Measurements from ENCODE around the gene TP53BP1.

The TP53BP1 gene

GRCh38 chr15:43441316-43441715, 51.6 kb downstream of the TP53BP1 start:
- peak overlapping the region; percentile 74 for H3K27ac ChIP-seq
- H3K36me3 ChIP-seq (ENCODE audit: insufficient read depth), result no peaks in the 10 kb centered on the region
- peaks cover 27% of the 10 kb centered on the region for H3K4me1 ChIP-seq (ENCODE audit: low read depth, poor library complexity, severe bottlenecking)
- H4K20me1 ChIP-seq (ENCODE audit: insufficient read depth), result no peaks in the 10 kb centered on the region
- H3K9ac ChIP-seq, result peak overlapping the region; percentile 36; the same call in 1 of the 2 replicates
- H2AFZ ChIP-seq (ENCODE audit: low read depth), result no peak overlapping the region
- no peak for TF ChIP-seq CTCF (conservative IDR thresholded peaks at IDR 0.05; ENCODE audit: low read depth, low read length)
- H3K4me2 ChIP-seq, result peak overlapping the region; percentile 11; the same call in 1 of the 2 replicates
- no peaks in the 10 kb centered on the region for H3K79me2 ChIP-seq (ENCODE audit: insufficient read depth, low read depth)
- H3K27me3 ChIP-seq (ENCODE audit: insufficient read depth, low read depth), result no peaks in the 10 kb centered on the region
- H3K4me3 ChIP-seq (IDR thresholded peaks at IDR 0.05; ENCODE audit: insufficient read depth, low read depth, low read length), result no peak overlapping the region

GRCh38 chr15:43440721-43441281, 52.2 kb downstream of the TP53BP1 start:
- H3K4me3 ChIP-seq (IDR thresholded peaks at IDR 0.05; ENCODE audit: insufficient read depth, low read depth, low read length), result no peak overlapping the region
- H3K4me2 ChIP-seq, result peak overlapping the region; percentile 40; the same call in 1 of the 2 replicates
- peak; percentile 50; the same call in 1 of the 2 replicates for TF ChIP-seq CTCF (conservative IDR thresholded peaks at IDR 0.05; ENCODE audit: low read depth, low read length)
- H3K4me1 ChIP-seq (ENCODE audit: low read depth, poor library complexity, severe bottlenecking), result peaks cover 27% of the 10 kb centered on the region
- no peaks in the 10 kb centered on the region for H4K20me1 ChIP-seq (ENCODE audit: insufficient read depth)
- H3K79me2 ChIP-seq (ENCODE audit: insufficient read depth, low read depth), result no peaks in the 10 kb centered on the region
- H2AFZ ChIP-seq (ENCODE audit: low read depth), result no peak overlapping the region
- no peaks in the 10 kb centered on the region for H3K36me3 ChIP-seq (ENCODE audit: insufficient read depth)
- H3K27ac ChIP-seq, result peak overlapping the region; percentile 74
- H3K27me3 ChIP-seq (ENCODE audit: insufficient read depth, low read depth), result no peaks in the 10 kb centered on the region
- H3K9ac ChIP-seq, result peak overlapping the region; percentile 36; the same call in 1 of the 2 replicates

GRCh38 chr15:43439268-43439667, 53.7 kb downstream of the TP53BP1 start:
- TF ChIP-seq CTCF (conservative IDR thresholded peaks at IDR 0.05; ENCODE audit: low read depth, low read length), result no peak
- Histone ChIP-seq H3K36me3 (ENCODE audit: insufficient read depth) (no peaks in the 10 kb centered on the region), H3K4me1 (ENCODE audit: low read depth, poor library complexity, severe bottlenecking) (peaks cover 27% of the 10 kb centered on the region), H2AFZ (ENCODE audit: low read depth) (no peak overlapping the region), H4K20me1 (ENCODE audit: insufficient read depth) (no peaks in the 10 kb centered on the region), H3K4me3 (IDR thresholded peaks at IDR 0.05; ENCODE audit: insufficient read depth, low read depth, low read length) (no peak overlapping the region), H3K27ac (peak overlapping the region; percentile 74; the same call in 1 of the 2 replicates), H3K79me2 (ENCODE audit: insufficient read depth, low read depth) (no peaks in the 10 kb centered on the region), H3K9ac (no peak overlapping the region), H3K4me2 (no peak overlapping the region), H3K27me3 (ENCODE audit: insufficient read depth, low read depth) (no peaks in the 10 kb centered on the region)

DNA sequence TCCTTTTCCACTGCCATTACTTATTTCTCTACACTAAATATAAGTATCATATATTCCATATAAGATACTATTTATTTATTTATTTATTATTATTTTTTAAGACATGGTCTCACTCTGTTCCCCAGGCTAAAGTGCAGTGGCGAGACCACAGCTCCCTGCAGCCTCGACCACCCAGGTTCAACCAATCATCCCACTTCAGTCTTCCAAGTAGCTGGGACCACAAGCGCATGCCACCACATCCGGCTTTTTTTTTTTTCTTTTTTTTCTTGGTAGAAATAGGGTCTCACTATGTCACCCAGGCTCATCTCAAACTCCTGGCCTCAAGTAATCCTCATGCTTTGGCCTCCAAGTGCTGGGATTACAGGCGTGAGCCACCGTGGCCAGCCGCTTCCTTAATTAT, 56.6 kb downstream of the TP53BP1 start:
- H3K36me3 ChIP-seq (ENCODE audit: insufficient read depth), result no peaks in the 10 kb centered on the region
- H3K27ac ChIP-seq, result no peak overlapping the region
- no peaks in the 10 kb centered on the region for H3K27me3 ChIP-seq (ENCODE audit: insufficient read depth, low read depth)
- no peak overlapping the region for H2AFZ ChIP-seq (ENCODE audit: low read depth)
- no peak overlapping the region for H3K9ac ChIP-seq
- no peaks in the 10 kb centered on the region for H3K79me2 ChIP-seq (ENCODE audit: insufficient read depth, low read depth)
- H3K4me2 ChIP-seq, result no peak overlapping the region
- no peak for TF ChIP-seq CTCF (conservative IDR thresholded peaks at IDR 0.05; ENCODE audit: low read depth, low read length)
- H3K4me1 ChIP-seq (ENCODE audit: low read depth, poor library complexity, severe bottlenecking), result peaks cover 17% of the 10 kb centered on the region
- H3K4me3 ChIP-seq (IDR thresholded peaks at IDR 0.05; ENCODE audit: insufficient read depth, low read depth, low read length), result no peak overlapping the region
- no peaks in the 10 kb centered on the region for H4K20me1 ChIP-seq (ENCODE audit: insufficient read depth)
